ENCODE data around the gene RAB11A.

The RAB11A gene

DNA sequence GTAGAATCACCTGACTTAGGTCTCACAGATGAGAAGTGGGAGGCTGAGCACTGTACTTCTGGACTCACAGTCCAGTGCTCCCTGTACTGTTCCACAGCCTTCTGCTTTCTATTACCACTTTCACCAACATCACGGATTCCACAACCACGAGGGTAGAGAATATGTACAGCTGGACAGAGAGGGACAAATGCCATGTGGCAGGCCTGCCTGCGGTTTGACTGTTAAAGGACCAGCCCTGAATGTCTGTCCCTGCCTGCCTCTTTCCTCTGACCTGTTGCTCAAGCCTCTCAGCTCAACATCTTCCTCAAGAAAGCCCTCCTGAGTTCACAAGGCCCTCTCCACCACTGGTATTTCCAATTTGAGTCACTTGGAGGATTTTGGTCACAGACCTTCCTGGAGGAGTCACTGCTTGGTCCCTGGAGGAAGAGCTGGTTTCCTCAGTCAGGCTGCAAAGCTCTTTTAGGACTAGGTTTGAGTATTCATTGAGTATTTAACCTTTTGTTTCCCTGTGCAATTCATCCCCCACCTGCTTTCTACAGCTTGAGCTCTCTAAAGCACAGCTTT is 49.1 kb downstream of the RAB11A start:
- DNase-seq, result no peak
- Mint-ChIP-seq H3K4me3 (no peak overlapping the region), H3K36me3 (ENCODE audit: low read depth) (no peaks in the 10 kb centered on the region), H3K4me1 (peaks cover 16% of the 10 kb centered on the region), H3K27me3 (ENCODE audit: low read depth, poor library complexity) (peaks cover 10% of the 10 kb centered on the region), H3K9me3 (no peaks in the 10 kb centered on the region), H3K27ac (no peak overlapping the region)
- TF ChIP-seq, protein P1, sequence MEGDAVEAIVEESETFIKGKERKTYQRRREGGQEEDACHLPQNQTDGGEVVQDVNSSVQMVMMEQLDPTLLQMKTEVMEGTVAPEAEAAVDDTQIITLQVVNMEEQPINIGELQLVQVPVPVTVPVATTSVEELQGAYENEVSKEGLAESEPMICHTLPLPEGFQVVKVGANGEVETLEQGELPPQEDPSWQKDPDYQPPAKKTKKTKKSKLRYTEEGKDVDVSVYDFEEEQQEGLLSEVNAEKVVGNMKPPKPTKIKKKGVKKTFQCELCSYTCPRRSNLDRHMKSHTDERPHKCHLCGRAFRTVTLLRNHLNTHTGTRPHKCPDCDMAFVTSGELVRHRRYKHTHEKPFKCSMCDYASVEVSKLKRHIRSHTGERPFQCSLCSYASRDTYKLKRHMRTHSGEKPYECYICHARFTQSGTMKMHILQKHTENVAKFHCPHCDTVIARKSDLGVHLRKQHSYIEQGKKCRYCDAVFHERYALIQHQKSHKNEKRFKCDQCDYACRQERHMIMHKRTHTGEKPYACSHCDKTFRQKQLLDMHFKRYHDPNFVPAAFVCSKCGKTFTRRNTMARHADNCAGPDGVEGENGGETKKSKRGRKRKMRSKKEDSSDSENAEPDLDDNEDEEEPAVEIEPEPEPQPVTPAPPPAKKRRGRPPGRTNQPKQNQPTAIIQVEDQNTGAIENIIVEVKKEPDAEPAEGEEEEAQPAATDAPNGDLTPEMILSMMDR (IDR thresholded peaks at IDR 0.05), result no peak

DNA sequence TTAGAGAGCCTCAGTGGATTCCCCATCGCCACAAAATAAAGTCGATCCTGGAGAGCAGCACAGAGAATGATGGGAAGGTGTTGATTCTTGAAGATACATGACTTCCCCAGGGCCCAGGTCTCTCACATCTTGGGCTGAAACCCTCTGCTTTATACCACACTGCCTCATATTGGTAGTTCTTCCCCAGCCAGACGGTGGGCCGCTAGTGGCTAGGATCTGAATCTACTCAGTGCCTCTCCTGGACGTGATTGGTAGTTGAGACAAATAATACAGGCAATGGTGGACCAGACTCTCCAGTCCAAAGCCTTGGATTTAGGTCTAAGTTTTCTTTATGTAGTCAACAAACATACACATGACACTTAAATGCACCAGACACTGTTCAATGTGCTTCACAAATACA is 49.7 kb downstream of the RAB11A start:
- peaks cover 10% of the 10 kb centered on the region for H3K27me3 Mint-ChIP-seq (ENCODE audit: low read depth, poor library complexity)
- H3K36me3 Mint-ChIP-seq (ENCODE audit: low read depth), result no peaks in the 10 kb centered on the region
- TF ChIP-seq, protein P1 (IDR thresholded peaks at IDR 0.05), result no peak
- H3K4me1 Mint-ChIP-seq, result peaks cover 16% of the 10 kb centered on the region
- H3K9me3 Mint-ChIP-seq, result no peaks in the 10 kb centered on the region
- no peak overlapping the region for H3K27ac Mint-ChIP-seq
- H3K4me3 Mint-ChIP-seq, result no peak overlapping the region
- DNase-seq, result no peak

DNA sequence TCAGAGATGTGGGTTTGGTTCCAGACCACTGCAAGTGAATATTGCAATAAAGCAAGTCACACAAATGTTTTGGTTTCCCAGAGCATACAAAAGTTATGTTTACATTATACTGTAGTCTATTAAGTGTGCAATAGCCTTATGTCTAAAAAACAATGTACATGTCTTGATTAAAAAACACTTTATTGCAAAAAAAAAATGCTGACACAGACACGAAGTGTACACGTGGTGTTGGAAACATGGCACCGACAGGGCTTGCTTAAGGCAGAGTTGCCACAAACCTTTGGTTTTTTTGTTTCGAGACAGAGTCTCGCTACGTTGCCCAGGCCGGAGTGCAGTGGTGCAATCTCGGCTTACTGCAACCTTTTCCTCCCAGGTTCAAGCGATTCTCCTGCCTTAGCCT is 50.1 kb downstream of the RAB11A start:
- H3K9me3 Mint-ChIP-seq, result no peaks in the 10 kb centered on the region
- H3K4me3 Mint-ChIP-seq, result no peak overlapping the region
- no peaks in the 10 kb centered on the region for H3K36me3 Mint-ChIP-seq (ENCODE audit: low read depth)
- TF ChIP-seq, protein P1 (IDR thresholded peaks at IDR 0.05), result no peak
- no peak overlapping the region for H3K27ac Mint-ChIP-seq
- DNase-seq, result no peak
- peaks cover 10% of the 10 kb centered on the region for H3K27me3 Mint-ChIP-seq (ENCODE audit: low read depth, poor library complexity)
- peaks cover 16% of the 10 kb centered on the region for H3K4me1 Mint-ChIP-seq

DNA sequence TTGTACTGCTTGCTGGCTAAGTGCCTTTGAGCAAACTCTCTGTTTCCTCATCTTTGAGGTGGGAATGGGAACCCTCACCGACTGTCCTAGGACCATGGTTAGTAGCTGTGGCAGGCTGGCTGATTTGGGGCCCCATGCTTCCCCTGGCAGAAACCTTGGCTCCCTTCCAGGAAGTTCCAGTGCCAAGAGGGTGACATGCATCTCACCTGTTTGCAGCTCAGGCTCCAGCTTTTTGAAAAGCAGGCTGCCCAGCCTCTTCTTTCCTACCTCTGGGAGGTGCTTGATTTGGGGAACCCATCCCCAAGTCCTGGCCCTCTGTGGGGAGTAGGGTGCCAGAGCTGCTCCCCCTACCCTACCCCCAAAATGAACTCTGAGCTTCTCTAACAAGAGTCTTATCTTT is 50.8 kb downstream of the RAB11A start:
- Mint-ChIP-seq H3K27me3 (ENCODE audit: low read depth, poor library complexity) (peaks cover 10% of the 10 kb centered on the region), H3K27ac (no peak overlapping the region), H3K36me3 (ENCODE audit: low read depth) (no peaks in the 10 kb centered on the region), H3K4me1 (peaks cover 16% of the 10 kb centered on the region), H3K9me3 (no peaks in the 10 kb centered on the region), H3K4me3 (no peak overlapping the region)
- no peak for DNase-seq
- TF ChIP-seq, protein P1 (IDR thresholded peaks at IDR 0.05), result no peak

DNA sequence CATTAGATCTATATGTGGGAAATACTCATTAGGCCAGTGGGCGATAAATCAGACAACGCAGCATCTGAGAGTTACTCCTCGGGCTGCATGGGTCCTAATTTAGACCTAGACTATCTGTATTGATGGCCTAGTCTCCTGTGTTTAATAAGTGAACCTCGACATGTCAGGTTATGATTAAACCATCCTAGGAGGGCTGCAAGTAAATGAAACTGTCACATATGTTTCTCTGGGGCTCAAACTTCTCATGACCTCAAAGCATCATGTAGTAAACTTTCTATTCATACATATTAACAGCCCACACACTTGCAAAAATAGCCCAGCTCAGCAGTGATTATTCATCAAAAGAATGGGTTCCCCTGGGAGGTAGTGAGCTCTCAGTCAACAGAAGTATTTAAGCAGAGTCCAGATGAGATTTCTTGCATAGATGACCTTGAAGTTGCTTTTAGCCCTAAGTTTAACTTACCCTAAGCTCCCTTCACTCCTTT is 51.6 kb downstream of the RAB11A start:
- peaks cover 10% of the 10 kb centered on the region for H3K27me3 Mint-ChIP-seq (ENCODE audit: low read depth, poor library complexity)
- TF ChIP-seq, protein P1 (IDR thresholded peaks at IDR 0.05), result no peak
- H3K4me1 Mint-ChIP-seq, result peaks cover 16% of the 10 kb centered on the region
- H3K27ac Mint-ChIP-seq, result no peak overlapping the region
- H3K36me3 Mint-ChIP-seq (ENCODE audit: low read depth), result no peaks in the 10 kb centered on the region
- H3K4me3 Mint-ChIP-seq, result no peak overlapping the region
- H3K9me3 Mint-ChIP-seq, result no peaks in the 10 kb centered on the region
- DNase-seq, result no peak

DNA sequence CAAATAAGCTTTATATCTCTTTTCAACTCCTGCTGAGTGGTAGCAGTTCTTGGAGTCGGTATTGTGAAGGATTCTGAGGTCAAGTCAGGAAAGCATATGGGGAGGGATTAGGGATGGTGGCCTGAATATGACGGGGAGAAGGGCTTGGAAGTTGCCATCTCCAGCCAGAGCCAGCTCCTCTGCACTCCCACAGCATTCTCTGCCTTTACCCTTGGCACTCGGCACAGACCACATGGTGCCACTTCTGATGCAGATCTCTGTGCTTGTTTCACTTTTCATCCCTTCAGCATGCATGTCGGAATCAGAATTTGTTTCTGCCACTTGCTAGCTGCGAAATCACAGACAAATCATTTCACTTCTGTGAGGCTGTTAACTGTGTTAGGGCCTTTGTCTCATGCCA is 52.5 kb downstream of the RAB11A start:
- peaks cover 9% of the 10 kb centered on the region for H3K27me3 Mint-ChIP-seq (ENCODE audit: low read depth, poor library complexity)
- TF ChIP-seq, protein P1 (IDR thresholded peaks at IDR 0.05), result no peak
- no peaks in the 10 kb centered on the region for H3K9me3 Mint-ChIP-seq
- peaks cover 10% of the 10 kb centered on the region for H3K4me1 Mint-ChIP-seq
- no peak overlapping the region for H3K4me3 Mint-ChIP-seq
- no peaks in the 10 kb centered on the region for H3K36me3 Mint-ChIP-seq (ENCODE audit: low read depth)
- DNase-seq, result no peak
- no peak overlapping the region for H3K27ac Mint-ChIP-seq

Measured in nephron progenitor cell (in vitro differentiated cells).